Hematopoietic multipotent progenitor cell (in vitro differentiated cells): ENCODE data around the gene DNAH10. TPM values are rescaled to one million over a fixed set of nuclear protein-coding genes. Genes with fewer than 3 reads are reported as not detected.
A peak's percentile ranks its signal among the peaks of the same experiment; 100 is the strongest.

Experiments used
- DNase-seq, 3 donors: peaks; one replicate each; pipeline ENCODE4 v3.0.0-alpha.2; 2011 to 2015; ENCODE audit warnings: low read depth in 2 of 3, low spot score in 2 of 3
- total RNA-seq: library from RNA; depleted of rRNA; stranded (reverse); fragments of >200 nt; gene quantifications from one replicate; pipeline ENCODE4 v1.2.3, GENCODE V29; 2012

The DNAH10 gene, protein sequence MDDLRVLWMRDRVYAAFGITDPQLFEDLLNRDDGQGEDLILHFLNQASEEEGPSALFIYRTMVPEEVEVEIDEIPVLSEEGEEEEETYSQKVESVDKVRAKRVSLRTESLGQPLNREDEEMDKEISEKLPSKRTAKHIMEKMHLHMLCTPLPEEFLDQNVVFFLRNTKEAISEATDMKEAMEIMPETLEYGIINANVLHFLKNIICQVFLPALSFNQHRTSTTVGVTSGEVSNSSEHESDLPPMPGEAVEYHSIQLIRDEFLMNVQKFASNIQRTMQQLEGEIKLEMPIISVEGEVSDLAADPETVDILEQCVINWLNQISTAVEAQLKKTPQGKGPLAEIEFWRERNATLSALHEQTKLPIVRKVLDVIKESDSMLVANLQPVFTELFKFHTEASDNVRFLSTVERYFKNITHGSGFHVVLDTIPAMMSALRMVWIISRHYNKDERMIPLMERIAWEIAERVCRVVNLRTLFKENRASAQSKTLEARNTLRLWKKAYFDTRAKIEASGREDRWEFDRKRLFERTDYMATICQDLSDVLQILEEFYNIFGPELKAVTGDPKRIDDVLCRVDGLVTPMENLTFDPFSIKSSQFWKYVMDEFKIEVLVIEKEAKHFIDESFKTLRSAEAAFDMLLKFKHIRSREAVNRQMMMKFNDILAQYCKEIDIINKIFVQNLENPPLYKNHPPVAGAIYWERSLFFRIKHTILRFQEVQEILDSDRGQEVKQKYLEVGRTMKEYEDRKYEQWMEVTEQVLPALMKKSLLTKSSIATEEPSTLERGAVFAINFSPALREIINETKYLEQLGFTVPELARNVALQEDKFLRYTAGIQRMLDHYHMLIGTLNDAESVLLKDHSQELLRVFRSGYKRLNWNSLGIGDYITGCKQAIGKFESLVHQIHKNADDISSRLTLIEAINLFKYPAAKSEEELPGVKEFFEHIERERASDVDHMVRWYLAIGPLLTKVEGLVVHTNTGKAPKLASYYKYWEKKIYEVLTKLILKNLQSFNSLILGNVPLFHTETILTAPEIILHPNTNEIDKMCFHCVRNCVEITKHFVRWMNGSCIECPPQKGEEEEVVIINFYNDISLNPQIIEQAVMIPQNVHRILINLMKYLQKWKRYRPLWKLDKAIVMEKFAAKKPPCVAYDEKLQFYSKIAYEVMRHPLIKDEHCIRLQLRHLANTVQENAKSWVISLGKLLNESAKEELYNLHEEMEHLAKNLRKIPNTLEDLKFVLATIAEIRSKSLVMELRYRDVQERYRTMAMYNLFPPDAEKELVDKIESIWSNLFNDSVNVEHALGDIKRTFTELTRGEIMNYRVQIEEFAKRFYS (N-terminal part only)
- 1.3 TPM for total RNA-seq

DNA sequence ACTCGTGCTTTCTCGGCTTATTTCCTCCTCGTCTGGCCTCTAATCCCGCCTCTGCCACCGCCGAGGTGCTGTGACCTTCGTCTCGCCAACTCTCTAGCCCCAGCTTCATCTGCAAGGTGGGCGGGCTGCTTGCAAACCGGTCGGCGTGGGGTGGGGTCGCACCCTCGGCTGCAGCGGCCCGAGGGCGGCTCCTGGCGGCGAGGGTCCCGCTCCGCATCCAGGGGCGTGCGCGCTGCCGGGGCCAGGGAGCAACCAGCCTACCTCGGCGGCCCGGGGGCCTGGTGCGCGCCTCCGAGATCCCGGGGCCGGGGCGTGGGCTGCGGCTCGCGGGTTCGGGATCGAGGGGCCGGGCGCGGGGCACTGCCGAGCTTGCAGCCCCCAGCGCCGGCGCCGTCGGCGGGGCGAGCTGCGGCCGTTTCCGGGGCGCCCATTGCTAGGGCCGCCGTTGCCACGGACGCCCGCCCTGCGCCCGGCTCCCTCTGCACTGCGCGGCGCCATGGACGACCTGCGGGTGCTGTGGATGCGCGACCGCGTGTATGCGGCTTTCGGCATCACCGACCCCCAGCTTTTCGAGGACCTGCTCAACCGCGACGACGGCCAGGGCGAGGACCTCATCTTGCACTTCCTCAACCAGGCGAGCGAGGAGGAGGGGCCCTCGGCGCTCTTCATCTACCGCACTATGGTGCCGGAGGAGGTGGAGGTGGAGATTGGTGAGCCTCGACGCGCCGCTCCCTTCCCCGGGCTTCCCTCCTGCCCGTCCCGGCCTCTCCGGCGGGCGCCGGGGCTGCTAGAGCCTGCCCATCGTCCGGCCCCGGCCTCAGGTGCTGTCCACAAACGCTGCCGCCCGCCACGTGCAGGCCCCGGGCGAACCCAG, at the start of gene DNAH10:
Gene DNAH10, plus strand, starts transcription at position 461 of the 874 bp plus-strand sequence. Its CDS starts 36 bp downstream, at position 497.
- DNase-seq = peak in 2 of 3 donors; percentile 76 to 84

DNA sequence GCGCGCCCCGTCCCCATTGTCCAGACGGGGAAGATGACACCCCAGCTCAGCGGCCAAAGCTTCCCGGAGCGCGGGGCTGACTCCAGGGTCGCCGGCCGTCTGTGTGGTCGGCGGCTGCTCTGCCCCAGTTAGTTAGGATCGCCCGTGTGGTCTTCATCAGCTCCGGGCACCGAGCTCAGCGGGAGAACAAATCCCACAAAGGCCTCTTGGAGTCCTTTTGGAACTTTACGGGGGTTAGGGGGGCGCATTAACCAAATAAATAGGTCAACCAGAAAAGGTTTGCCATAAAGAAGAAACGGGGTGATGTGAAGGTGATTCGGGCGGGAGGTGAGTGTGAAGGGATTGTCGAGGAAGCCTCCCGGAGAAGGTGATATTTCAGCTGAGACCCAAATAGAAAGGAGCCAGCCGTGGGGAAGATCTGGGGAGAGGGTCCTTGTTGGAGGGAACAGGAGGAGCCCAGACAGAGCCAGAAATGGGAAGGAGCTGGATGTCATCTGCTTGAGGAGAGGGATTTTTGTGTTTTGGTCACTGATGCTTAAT, 49.3 kb upstream of the DNAH10 start:
- DNase-seq = no peak

DNA sequence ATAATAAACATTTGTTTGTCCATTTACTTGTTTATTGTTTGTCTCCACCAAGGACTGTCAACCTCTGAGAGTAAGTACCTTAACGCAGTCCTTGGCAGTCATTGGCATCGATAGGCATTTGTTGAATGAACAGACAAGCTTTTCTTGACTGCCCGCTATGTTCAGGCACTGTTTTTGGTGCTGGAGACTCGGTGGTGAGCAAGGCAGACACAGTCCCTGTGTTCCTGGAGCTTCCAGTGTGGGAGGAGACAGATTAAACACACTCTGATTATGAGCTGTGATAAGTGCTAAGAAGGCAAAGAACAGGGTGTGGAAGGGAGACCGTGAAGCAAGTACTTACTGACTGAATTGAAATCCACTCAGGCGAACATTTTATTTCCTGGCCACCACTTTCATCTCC, 48.7 kb upstream of the DNAH10 start:
- DNase-seq = no peak

DNA sequence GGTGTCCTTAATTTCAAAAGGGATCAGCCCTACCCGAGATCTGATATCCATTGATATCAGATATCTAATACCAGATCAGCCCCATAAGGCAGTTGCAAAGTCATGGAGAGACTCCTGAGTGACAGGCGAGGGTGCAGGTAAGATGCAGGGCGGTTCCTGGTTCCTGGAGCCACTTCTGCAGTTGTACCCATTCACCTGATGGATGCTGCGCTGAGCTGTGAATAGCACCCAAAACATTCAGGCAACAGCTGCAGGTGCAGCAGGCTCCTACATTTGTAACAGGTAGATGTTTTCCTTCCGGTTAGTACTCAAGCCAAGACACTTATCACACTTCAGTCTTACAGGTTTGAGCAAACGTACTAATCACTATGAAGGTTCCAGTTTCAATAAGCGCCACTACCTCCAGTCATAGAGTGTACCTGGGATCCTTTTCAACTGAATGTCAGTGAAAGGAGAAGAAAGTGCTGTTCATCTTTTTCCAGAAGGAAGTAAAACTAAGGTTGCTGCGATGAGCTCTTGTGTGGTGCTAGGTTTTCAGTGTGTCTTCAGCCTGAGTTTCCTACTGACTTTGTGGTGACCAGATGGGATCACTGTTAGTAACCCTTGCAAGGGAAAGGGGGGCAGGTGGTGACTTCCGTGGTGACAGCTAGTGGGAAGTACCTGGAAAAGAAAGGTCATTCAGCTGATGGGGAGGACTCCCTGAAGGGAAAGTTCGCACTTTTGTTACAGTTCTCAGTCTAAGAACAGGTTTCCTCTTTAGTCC, 48.1 kb upstream of the DNAH10 start:
- no peak for DNase-seq

DNA sequence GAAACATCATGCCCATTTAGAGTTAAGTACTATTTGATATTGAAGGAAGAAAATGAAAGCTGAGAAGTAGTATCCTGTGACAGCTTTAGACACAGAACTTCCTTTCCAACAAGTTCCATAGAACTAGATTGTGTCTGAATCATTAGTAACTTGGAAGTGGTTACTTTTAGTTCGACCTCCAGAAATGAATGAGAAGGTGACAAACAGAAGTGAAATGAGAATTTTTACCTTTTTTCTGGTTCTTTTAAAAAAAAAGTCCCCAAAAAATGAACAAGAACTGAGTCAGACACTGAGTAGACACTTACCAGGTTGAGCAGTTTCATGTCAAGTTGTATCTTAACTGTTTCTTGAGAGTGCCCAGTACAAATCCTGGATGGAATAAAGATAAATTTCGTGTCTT, 46.9 kb upstream of the DNAH10 start:
- no peak for DNase-seq

DNA sequence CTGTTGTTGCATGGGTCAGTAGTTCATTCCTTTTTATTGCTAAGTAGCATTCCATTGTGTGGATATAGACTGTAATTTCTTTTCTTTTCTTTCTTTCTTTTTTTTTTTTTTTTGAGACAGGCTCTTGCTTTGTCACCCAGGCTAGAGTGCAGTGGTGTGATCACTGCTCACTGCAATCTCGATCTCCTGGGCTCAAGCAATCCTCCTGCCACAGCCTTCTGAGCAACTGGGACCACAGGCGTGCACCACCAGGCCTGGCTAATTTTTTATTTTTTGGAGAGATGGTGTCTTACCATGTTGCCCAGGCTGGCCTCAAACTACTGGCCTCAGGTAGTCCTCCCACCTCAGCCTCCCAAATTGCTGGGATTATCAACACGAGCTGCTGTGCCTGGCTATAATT, 44.8 kb upstream of the DNAH10 start:
- DNase-seq = no peak

DNA sequence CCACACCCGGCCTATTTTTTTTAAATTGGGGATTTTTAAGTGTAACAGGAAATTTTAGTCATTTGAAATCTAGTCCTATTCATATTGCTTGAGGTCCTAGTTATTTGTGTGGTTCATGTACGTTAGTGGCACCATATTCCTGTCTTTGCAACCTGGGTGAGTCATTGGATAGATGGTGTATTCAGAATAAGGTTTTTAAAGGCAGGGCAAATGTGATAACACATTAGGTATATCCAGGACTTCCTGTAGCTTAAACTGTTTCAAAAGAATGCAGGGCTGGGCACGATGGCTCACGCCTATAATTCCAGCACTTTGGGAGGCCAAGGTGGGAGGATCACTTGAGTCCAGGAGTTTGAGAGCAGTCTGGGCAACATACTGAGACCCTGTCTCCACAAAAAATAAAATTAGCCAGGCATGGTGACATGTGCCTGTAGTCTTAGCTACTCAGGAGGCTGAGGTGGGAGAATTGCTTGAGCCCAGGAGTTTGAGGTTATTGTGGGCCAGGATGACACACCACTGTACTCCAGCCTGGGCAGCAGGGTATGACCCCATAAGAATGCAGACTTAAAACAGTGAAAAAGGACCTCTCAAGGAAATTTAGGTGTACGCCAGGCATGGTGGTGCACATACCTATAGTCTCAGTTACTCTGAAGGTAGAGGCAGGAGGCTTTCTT, 41.8 kb upstream of the DNAH10 start:
- DNase-seq = no peak

DNA sequence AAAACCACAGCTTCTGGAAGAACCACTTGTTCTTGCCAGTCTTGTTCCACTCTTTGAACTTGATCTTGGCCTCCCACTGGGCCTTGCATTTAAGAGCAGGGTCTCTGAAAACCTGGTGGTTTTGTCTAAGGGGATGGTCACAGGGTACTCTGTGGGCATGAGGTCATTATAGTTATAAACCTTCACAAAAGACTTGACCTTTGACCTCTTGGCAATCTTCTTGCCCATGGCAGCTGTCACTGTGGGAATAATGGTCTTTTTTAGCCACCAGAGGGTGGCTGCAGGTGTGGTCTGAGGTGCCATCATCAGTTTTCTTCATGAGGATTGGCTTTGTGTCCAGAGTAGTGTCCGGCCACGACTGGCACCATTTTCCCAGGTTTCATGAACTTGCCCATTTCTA, 40.9 kb upstream of the DNAH10 start:
- DNase-seq = no peak

DNA sequence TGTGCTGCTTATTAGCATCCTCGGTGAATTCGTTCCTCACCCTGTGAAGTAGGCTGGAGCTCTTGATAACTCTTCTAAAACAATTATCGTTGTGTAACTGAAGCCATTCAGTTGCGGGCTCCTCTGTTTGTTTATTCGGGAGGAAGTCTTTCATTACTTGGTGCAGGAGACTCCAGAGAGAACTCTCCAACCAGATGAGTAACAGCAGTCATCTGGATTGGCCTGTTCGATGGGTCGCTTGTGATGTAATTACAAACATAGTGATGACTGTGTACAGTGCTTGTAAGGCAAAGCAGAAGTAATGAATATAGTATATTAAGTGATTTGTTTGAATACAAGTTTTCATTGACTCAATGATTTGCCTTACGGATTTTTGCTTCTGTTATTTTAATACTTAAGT, 39.1 kb upstream of the DNAH10 start:
- DNase-seq = no peak

DNA sequence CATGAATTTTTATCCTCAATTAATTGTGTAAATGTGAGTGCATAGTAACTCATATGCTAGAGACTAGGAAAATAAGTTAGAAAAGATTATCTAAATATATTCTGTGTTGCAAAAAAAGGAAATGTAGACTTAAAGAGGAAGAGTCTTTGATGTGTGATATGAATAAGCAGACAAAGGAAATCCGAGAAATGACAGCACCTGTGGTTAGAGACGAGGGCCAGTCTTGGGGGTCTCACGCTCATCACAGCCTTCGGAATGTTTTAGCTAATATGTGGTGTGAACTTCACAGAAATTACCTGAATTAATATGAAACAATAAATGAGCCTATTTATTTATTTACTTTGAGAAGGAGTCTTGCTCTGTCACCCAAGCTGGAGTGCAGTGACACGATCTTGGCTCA, 38.3 kb upstream of the DNAH10 start:
- DNase-seq = peak in 1 of 3 donors; percentile 44

DNA sequence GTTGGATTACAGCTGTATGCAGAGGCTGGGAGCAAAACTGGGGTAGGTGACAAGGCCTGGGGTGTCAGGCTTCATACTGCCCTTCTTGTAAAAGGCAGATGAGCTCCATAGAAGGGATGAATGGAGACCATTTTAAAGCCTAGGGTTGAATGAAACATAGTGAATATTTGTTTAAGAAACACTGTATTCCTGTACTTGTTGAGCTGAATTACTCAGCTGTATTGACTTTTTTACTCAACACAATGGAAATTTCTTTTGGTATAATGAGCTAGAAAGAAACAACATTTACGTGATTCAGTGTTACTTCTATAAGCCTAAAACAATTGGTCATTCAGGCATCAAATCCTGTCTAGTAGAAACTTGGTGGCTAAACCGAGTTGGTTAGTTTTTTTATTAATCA, 35.9 kb upstream of the DNAH10 start:
- DNase-seq = no peak

DNA sequence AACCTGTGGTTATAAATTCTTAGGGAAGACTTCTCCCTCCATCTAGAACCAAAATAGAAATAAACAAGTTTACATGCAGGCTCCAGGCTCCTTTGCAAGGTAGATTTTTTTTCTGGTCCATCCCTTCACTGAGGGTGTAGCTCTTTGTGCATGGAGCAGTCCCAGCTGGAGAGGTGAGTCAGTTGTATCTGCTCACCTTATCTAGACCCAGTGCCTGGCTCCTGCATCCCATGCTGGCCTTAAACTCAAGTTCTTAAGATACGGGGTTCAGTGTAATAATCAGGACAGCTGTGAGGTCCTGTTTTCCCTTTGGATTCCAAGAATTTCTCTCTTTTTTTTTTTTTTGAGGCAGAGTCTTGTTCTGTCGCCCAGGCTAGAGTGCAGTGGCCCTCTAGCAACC, 35.1 kb upstream of the DNAH10 start:
- DNase-seq = no peak

DNA sequence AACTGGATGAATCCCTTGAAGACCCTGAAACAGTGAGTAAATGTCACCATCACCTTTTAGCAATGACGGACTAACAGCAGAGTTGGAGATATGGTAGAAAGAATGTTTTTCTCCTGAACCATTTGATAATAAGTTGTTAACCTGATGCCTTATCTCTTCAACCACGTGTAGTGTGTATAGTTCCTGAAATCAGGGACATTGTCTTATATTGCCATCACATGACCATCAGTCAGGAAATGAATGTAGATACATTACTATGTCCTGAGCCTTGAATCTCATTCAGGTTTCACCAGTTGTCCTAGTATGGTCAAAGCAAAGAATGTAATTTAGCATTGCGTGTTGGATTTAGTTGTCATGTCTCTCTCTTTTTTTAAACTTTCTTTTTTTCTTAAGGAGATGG, 34.2 kb upstream of the DNAH10 start:
- DNase-seq = no peak

DNA sequence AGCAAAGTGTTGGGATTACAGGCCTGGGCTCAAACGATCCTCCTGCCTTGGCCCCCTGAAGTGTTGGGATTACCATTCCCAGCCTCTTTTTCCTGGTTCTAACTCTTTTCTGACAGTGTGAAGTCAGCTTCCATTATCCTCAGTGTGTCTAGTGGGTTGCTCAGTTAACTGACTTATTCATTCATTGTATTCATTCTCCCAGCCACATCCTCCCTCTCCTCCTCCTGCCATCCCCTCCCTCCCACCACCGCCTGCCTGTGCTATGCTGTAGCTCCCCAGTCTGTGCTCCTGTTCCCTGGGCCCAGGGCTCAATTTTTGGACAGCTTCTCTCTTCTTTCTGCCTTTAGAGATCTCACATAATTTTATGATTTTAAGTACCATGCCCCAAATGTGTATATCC, 30.5 kb upstream of the DNAH10 start:
- DNase-seq = no peak

DNA sequence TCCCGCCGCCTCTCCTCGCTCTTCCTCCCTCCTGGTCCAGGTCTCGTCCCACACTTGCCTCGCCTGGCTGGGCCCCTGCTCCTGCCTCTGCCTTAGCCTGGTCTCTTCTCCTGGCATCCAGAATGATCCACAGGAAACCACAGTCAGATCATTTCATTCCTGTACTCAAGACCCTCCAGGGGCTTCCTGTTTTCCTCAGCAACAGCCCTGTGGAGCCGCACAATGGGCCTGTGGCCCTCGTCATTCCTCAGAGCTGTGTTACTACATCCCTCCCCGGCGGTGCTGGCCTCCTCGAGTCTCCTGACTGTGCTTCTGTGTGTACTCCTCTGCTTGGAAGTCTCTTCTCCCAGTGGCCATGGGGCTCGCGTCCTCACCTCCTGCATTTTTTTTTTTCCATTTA, 29.9 kb upstream of the DNAH10 start:
- no peak for DNase-seq

DNA sequence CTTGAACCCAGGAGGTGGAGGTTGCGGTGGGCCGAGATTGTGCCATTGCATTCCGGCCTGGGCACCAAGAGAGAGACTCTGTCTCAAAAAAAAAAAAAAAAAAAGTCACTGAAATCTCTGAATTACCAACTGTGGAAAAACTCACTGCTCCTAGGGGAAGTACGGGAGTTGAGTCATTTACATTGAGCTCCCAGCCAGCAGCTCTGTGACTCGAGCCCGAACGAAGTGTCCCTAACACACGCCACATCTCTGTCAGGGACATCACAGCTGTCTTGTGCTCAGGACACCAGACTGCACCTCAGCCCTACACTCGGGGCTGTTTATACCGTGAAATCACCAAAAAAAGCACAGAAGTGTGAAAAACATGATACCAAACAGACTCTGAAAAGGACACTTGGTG, 28.9 kb upstream of the DNAH10 start:
- no peak for DNase-seq

DNA sequence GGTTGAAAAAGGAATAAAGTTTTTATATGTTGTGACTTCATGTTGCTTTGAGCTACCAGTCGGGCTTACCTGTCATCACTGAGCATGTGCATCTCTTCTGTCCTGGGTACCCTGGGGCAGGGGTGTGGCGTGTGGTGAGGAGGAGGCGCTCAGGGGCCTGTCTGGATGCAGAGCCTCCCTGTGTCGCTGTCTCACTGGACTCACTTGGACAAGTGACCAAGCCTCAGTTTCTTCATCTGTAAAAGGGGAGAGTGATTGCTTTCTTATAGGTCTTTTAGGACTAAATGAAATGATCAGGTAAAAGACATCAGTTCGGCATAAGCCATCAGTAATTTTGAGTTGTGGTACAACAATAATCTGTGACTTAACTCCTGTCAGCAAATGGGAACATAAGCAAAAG, 27.8 kb upstream of the DNAH10 start:
- DNase-seq = no peak

DNA sequence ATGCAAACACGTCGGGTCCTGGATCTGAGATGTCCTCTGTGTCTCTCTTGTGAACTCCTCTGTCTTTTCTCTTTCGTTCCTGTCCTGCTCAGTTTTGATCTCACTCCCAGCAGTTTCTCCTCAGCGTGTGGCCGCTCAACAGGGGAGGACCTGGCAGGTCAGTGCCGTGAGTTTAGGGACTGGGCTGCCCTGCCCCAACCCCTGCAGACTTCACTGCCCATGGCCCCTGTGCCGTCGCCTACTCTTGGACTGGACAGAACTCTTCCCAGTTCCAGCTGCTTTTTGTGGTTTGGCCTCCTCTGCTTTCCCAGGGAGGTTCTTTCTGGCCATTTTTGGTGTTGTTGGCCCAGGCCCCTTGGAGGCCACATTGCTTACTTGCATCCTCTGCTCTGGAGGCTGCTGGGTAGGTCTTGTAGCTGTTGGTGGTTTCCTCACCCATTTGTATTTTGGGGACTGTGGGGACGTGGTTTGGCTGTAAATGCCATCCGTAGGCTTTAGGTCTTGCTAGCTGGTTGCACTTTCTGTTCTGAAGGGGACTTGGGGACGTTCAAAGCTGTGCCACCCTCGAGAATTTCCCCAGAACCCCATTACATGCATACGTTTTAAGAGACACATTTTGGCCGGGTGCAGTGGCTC, 20.0 kb upstream of the DNAH10 start:
- DNase-seq = peak in 1 of 3 donors; percentile 28
